Fibroblast of the aortic adventitia (primary cell): ENCODE measurements around the gene STK16. TPM values are rescaled to one million over a fixed set of nuclear protein-coding genes. Genes with fewer than 3 reads are reported as not detected.

Experiments used
- DNase-seq: peaks from one replicate; pipeline ENCODE4 v3.0.0-alpha.2; 2010; ENCODE audit warnings: low read depth
- H3K4me3 ChIP-seq: 2 replicates; pipeline ENCODE4 v1.5.1; 2011; ENCODE audit warnings: low read depth, mild to moderate bottlenecking, control low read depth, low read length, moderate library complexity
- total RNA-seq: library from RNA; depleted of rRNA; stranded (reverse); fragments of >200 nt; gene quantifications from 2 replicates; pipeline ENCODE4 v1.2.3, GENCODE V29; 2012; ENCODE audit warnings: low replicate concordance
- TF ChIP-seq, protein P1 (sequence below): IDR thresholded peaks from 2 replicates; pipeline ENCODE4 v1.5.1; 2011; ENCODE audit warnings: mild to moderate bottlenecking, low read length, control low read depth, inconsistent platforms; ENCODE audit not compliant: insufficient read depth

STK16 gene
- total RNA-seq, 1 donor: 40.2 TPM

DNA sequence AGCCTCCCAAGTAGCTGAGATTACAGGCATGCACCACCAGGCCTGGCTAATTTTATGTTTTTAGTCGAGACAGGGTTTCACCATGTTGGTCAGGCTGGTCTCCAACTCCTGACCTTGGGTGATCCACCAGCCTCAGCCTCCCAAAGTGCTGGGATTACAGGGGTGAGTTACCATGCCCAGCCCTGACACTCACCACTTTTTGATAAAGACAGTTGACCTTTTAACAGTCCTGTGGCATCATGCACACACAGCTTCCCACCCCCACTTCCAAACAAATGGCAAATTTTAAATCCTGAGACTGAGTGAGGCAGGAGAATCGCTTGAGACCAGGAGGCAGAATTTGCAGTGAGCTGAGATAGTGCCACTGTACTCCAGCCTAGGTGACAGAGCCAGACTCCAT is 27.7 kb downstream of the STK16 start:
- TF ChIP-seq, protein P1, sequence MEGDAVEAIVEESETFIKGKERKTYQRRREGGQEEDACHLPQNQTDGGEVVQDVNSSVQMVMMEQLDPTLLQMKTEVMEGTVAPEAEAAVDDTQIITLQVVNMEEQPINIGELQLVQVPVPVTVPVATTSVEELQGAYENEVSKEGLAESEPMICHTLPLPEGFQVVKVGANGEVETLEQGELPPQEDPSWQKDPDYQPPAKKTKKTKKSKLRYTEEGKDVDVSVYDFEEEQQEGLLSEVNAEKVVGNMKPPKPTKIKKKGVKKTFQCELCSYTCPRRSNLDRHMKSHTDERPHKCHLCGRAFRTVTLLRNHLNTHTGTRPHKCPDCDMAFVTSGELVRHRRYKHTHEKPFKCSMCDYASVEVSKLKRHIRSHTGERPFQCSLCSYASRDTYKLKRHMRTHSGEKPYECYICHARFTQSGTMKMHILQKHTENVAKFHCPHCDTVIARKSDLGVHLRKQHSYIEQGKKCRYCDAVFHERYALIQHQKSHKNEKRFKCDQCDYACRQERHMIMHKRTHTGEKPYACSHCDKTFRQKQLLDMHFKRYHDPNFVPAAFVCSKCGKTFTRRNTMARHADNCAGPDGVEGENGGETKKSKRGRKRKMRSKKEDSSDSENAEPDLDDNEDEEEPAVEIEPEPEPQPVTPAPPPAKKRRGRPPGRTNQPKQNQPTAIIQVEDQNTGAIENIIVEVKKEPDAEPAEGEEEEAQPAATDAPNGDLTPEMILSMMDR: no peak
- DNase-seq: no peak
- H3K4me3 ChIP-seq: no peak overlapping the region

DNA sequence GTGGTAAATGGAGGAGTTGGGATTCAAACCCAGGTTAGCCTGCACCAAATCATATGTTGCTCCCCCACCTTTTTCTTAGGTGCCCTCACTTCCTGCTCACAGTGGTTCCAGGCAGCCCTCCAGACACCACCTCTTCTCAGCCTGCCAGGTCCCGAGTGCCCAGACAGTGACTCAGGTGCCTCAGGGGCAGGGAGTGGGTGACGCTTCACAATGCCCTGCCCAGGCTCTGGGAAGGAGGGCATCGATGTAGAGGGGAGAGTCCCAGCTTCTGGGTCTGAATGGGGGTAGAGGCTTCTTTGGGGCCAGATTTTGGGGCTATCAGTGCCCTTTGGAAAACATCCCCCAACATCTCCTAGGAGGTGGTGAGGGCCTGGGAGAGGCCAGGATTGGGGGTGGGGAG is 28.7 kb downstream of the STK16 start:
- no peak for DNase-seq
- TF ChIP-seq, protein P1: no peak
- no peak overlapping the region for H3K4me3 ChIP-seq

DNA sequence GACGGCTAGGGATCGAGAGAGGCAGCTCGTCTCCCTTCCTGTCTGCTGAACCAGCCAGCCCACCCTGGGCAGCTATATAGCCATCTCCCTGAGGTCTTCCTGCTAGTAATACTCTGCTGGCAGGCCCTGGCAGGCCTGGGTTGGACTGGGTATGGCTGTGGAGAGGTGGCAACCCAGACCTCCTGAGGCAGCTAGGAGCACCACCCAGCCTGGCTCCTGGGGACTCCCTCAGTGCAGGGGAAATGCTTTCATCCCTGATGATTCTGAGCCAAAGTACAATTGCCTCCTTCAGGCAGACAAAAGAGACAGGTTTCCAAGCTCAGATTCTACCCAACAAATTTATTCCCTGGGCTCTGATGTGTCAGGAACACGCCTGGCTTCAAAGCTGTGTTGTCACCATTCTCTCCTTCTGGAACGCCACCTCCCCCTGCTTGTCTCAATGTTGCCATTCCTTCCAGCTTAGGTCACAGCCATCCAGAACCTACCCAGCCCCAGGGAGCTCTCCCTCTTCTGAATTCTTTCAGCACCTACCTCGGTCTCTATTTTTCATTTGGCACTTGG is 29.2 kb downstream of the STK16 start:
- peak; percentile 72 for DNase-seq
- H3K4me3 ChIP-seq: no peak overlapping the region
- TF ChIP-seq, protein P1: no peak

DNA sequence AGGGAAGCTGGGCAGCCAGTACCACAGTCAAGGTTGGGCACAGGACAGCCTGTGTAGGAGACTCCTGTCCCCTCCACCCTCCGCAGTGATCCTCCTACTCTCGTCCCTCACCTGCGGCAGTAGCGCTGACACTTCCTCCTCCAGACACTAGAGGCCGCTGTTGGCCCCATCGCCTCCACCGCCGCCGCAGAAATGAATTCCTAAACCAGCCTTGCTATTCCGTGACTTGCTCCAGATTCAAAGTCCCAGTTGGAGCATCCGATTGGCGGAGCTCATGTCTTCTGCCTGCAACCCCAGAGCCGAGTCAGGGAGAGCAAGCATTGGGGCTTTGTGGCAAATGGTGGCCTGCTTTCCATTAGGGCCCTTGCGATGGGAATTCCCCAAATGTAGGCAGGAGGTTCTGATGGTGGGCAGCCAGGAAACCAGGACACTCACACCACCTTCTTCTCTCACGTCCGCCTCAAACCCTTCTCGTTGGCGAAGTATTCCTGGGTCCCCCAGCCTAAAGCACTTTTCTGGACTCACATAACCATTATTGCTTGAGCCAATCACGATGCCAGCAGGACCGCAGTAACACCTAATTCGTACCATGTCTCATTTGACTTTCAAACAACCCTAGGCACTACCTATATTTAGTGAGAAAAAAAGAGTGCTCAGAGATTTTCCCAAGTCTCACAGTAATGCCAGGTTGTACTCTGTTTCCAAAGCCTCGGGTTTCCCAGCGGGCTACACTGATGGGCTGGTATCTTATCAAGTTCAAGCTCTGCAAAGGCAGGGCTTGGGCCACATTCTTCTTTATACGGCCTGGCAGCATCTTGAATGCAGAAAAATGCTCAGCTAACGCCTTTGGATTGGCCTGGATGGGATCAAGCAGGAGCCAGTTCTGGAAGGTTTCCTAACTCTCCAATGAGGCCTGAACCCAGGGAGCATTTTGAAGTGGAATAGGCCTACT is 32.7 kb downstream of the STK16 start:
- TF ChIP-seq, protein P1: peak; percentile 99
- no peak overlapping the region for H3K4me3 ChIP-seq
- peak; percentile 82 for DNase-seq

DNA sequence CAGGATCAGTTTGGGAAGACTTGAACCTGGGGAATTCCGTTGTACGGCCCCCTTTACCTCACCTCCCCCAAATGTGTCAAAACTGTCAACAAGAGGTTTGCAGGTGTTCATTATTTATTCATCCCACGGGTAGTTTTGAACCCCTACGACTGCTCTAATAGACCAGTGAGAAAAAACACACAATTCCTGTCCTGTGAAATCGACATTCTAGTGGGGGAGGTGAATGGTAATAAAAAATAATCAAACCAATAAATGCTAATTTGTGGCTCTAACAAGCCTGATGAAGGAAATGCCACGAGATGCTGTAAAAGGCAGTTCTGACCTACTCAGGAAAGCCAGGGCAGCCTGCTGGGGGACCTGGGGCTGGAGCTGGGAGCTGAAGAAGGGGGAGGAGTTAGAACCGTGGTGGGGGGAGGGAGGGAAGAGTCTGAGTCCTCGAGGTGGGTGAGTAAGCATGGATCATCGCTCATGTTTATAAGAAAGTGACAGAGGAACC is 33.4 kb downstream of the STK16 start:
- TF ChIP-seq, protein P1: peak; percentile 9
- peak overlapping the region; percentile 41 for H3K4me3 ChIP-seq
- no peak for DNase-seq

DNA sequence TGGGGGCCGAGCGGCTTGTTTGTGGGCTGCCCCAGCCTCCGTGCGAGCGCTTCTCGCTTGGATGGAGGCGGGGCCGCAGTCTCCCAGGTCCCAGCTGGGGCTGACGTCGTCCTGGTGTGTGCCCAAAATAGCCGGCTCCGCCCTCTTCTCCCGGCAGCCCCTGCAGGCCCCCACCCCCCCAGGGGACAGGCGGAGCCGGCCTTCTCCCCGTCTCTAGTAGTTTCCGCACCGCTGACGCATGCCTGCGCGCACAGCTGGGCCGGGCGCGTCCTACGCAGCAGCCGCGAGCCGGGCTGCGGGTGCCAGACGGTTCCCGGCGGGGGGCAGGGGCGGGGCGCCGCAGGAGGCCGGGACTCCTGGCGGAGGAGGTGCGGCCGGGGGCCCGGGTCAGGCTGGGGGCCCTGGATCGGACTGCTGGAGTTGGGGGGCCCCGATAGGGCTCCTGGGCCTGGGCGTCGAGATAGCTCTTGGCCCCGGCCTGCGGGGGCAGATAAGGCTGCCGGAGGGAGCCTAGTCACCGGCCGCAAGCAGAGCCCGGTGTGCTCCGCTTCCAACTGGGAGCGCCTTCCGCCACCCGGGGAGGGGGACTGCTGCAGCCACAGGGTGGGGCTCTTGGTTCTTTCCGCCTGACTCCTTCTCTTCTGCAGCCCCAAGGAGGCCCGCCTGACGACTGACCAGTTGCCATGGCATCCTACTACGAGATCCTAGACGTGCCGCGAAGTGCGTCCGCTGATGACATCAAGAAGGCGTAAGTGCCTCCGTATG is 34.1 kb downstream of the STK16 start, which contains the start of gene DNAJB2:
TSS of gene DNAJB2 (plus strand) at position 216 of the 765 bp plus-strand sequence. CDS start at position 684, 468 bp downstream.
- TF ChIP-seq, protein P1: peak; percentile 6
- peak within 1 kb of the TSS; percentile 86 for H3K4me3 ChIP-seq
- DNase-seq: peak; percentile 99
